BLaER1 treated with 17β-estradiol and CSF1 and Interleukin-3, amounts not matched to agents 10 nM and 100 nM (cell line): ENCODE results near the gene CDC5L.
A peak's percentile ranks its signal among the peaks of the same experiment; 100 is the strongest.

Experiments
- H3K27ac ChIP-seq, 11 experiments: shearing (Covaris generic); formaldehyde crosslinking; 2 replicates each; pipeline ENCODE4 v1.8.1; 2022
- H3K27me3 ChIP-seq, 11 experiments: shearing (Covaris generic); formaldehyde crosslinking; 2 replicates each; pipeline ENCODE4 v1.8.1; 2022
- H3K36me3 ChIP-seq, 11 experiments: shearing (Covaris generic); formaldehyde crosslinking; 2 replicates each; pipeline ENCODE4 v1.8.1; 2022
- H3K4me1 ChIP-seq, 10 experiments: shearing (Covaris generic); formaldehyde crosslinking; 2 replicates each; pipeline ENCODE4 v1.8.1; 2022
- H3K4me2 ChIP-seq, 11 experiments: shearing (Covaris generic); formaldehyde crosslinking; 2 replicates each; pipeline ENCODE4 v1.8.1; 2022
- H3K4me3 ChIP-seq, 10 experiments: shearing (Covaris generic); formaldehyde crosslinking; 2 replicates each; pipeline ENCODE4 v1.8.1; 2022
- H3K9ac ChIP-seq, 11 experiments: shearing (Covaris generic); formaldehyde crosslinking; 2 replicates each; pipeline ENCODE4 v1.8.1; 2022
- H3K9me3 ChIP-seq, 11 experiments: shearing (Covaris generic); formaldehyde crosslinking; replicated peaks in 1 of 11; 2 replicates each; pipeline ENCODE4 v1.8.1; 2022
- H4K20me1 ChIP-seq, 11 experiments: shearing (Covaris generic); formaldehyde crosslinking; 2 replicates each; pipeline ENCODE4 v1.8.1; 2022
- Cebpa-rat ChIP-seq, 11 experiments: shearing (Covaris generic); IDR thresholded peaks; 2 replicates each; pipeline ENCODE4 v1.8.1; 2022

Gene CDC5L

GRCh38 chr6:44487586-44487985 lies 100.1 kb downstream of the CDC5L start:
- Histone ChIP-seq H3K4me2 (no peak overlapping the region), H3K27ac (no peak overlapping the region), H3K9ac (no peak overlapping the region), H3K4me1 (0 out of 20 replicates have a peak, but pooled peaks cover 0 to 6% (median 0%) of the 10 kb centered on the region in 10 experiments), H3K36me3 (no peaks in the 10 kb centered on the region), H3K9me3 (no peaks in the 10 kb centered on the region), H4K20me1 (no peaks in the 10 kb centered on the region), H3K27me3 (no peaks in the 10 kb centered on the region), H3K4me3 (no peak overlapping the region)
- TF ChIP-seq Cebpa-rat (IDR thresholded peaks at IDR 0.05) = no peak

DNA sequence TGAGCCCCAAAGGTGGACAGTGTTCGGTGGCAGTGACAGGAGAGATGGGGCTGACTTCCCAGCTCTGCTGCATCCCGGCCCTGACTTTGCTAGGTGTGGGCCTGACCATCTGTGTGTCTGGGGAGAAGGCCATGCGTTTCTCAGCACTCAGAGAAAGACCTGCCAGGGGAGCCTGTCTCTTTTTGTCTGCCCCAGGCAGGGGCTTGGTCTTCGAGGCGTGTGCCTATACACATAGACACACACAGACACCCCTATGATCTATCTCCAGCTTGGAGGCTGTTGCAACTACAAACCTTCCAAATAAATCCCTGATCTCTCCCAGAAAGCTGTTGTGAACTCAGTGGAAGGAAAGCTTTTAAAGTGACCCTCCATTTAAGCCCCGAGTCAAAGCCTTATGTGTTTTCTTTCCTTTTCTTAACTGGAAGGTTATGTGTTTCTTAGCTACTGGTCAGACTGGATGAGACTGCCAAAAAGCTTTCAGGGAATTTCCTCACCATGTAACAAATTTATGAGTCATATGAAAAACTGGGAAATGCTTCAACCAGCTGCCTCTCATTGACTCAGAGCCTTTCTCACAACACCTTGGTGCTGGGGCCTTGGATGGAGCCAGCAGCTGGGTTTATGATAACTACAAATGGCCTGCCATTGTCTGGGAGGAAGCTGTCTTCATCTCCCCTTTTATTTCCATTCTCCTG lies 102.6 kb downstream of the CDC5L start:
- H3K4me3 ChIP-seq = no peak overlapping the region
- H3K9ac ChIP-seq = no peak overlapping the region
- H3K4me1 ChIP-seq = 0 out of 20 replicates have a peak, but pooled peaks cover 0 to 8% (median 0%) of the 10 kb centered on the region in 10 experiments
- H3K27ac ChIP-seq = no peak overlapping the region
- H3K4me2 ChIP-seq = no peak overlapping the region
- no peaks in the 10 kb centered on the region for H4K20me1 ChIP-seq
- no peaks in the 10 kb centered on the region for H3K27me3 ChIP-seq
- TF ChIP-seq Cebpa-rat (IDR thresholded peaks at IDR 0.05) = no peak
- no peaks in the 10 kb centered on the region for H3K9me3 ChIP-seq
- H3K36me3 ChIP-seq = no peaks in the 10 kb centered on the region

- H3K27me3 ChIP-seq = no peaks in the 10 kb centered on the region
- no peak overlapping the region for H3K4me3 ChIP-seq
- 0 out of 20 replicates have a peak, but pooled peaks cover 0 to 8% (median 0%) of the 10 kb centered on the region in 10 experiments for H3K4me1 ChIP-seq
- H3K9me3 ChIP-seq = no peaks in the 10 kb centered on the region
- no peaks in the 10 kb centered on the region for H4K20me1 ChIP-seq
- H3K4me2 ChIP-seq = no peak overlapping the region
- no peak overlapping the region for H3K9ac ChIP-seq
- H3K36me3 ChIP-seq = no peaks in the 10 kb centered on the region
- no peak overlapping the region for H3K27ac ChIP-seq
- TF ChIP-seq Cebpa-rat (IDR thresholded peaks at IDR 0.05) = no peak
Observed at GRCh38 chr6:44493132-44493531, 105.6 kb downstream of the CDC5L start.

- Histone ChIP-seq H4K20me1 (no peaks in the 10 kb centered on the region), H3K9me3 (no peaks in the 10 kb centered on the region), H3K4me1 (0 out of 20 replicates have a peak, but pooled peaks cover 0 to 8% (median 0%) of the 10 kb centered on the region in 10 experiments), H3K9ac (no peak overlapping the region), H3K4me3 (no peak overlapping the region), H3K27ac (no peak overlapping the region), H3K36me3 (no peaks in the 10 kb centered on the region), H3K27me3 (no peaks in the 10 kb centered on the region), H3K4me2 (no peak overlapping the region)
- no peak for TF ChIP-seq Cebpa-rat (IDR thresholded peaks at IDR 0.05)
Observed at GRCh38 chr6:44493593-44493992, 106.1 kb downstream of the CDC5L start.

- Histone ChIP-seq H4K20me1 (no peaks in the 10 kb centered on the region), H3K27ac (no peak overlapping the region), H3K27me3 (no peaks in the 10 kb centered on the region), H3K4me3 (no peak overlapping the region), H3K9me3 (no peaks in the 10 kb centered on the region), H3K9ac (no peak overlapping the region), H3K36me3 (no peaks in the 10 kb centered on the region), H3K4me2 (no peak overlapping the region), H3K4me1 (0 out of 20 replicates have a peak, but pooled peaks cover 0 to 8% (median 0%) of the 10 kb centered on the region in 10 experiments)
- TF ChIP-seq Cebpa-rat (IDR thresholded peaks at IDR 0.05) = no peak
Observed at GRCh38 chr6:44494011-44494501, 106.5 kb downstream of the CDC5L start.

- H3K9ac ChIP-seq = no peak overlapping the region
- no peak overlapping the region for H3K4me3 ChIP-seq
- no peaks in the 10 kb centered on the region for H3K36me3 ChIP-seq
- no peaks in the 10 kb centered on the region for H3K27me3 ChIP-seq
- no peaks in the 10 kb centered on the region for H4K20me1 ChIP-seq
- peak overlapping the region in 2 of 11 experiments; percentile 2 to 12; a peak in 1 of 22 replicates for H3K4me2 ChIP-seq
- no peak overlapping the region for H3K27ac ChIP-seq
- H3K9me3 ChIP-seq = no peaks in the 10 kb centered on the region
- H3K4me1 ChIP-seq = 0 out of 20 replicates have a peak, but pooled peaks cover 0 to 8% (median 0%) of the 10 kb centered on the region in 10 experiments
- TF ChIP-seq Cebpa-rat (IDR thresholded peaks at IDR 0.05) = no peak
Observed at GRCh38 chr6:44495036-44495901, 107.8 kb downstream of the CDC5L start.

DNA sequence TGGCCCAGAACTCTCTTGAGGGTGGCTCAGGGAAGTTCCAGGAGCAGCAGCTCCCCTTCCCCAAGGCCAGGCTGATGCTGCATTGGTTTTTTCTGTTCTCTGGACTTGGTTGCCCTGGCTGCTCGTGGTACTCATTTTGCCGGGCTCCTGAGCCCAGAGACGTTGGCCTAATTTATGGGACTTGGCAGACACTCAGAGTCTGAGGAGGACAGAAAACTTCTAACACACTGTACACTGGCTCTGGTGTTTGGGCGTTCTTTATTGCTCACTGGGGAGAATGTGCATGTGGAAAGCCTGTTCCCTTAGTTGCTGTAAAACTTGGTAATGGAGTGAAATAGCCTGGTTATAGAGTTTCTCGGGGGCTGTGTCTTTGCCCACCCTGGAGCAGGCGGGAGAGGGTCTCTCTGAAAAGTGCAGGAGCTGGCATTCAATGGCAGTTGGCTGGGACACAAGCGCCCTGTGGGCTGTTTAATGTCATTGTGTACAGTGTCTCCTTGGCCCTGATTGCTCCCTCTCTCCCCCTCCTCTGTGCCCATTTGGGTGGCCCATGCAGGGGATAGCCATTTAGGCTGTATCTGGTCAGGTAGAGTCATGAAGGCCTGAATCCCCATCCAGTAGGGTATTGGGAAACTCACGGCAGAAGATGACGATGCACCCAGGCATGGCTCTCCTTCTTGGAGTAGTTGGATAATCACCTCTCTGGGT lies 109.3 kb downstream of the CDC5L start:
- Histone ChIP-seq H4K20me1 (no peaks in the 10 kb centered on the region), H3K9me3 (peaks cover 0 to 5% (median 0%) of the 10 kb centered on the region in 11 experiments; a peak in 1 of 22 replicates), H3K27me3 (no peaks in the 10 kb centered on the region), H3K4me1 (0 out of 20 replicates have a peak, but pooled peaks cover 0 to 8% (median 0%) of the 10 kb centered on the region in 10 experiments), H3K27ac (no peak overlapping the region), H3K4me2 (no peak overlapping the region), H3K9ac (no peak overlapping the region), H3K4me3 (no peak overlapping the region), H3K36me3 (no peaks in the 10 kb centered on the region)
- no peak for TF ChIP-seq Cebpa-rat (IDR thresholded peaks at IDR 0.05)

- no peaks in the 10 kb centered on the region for H4K20me1 ChIP-seq
- no peak for TF ChIP-seq Cebpa-rat (IDR thresholded peaks at IDR 0.05)
- H3K4me2 ChIP-seq = no peak overlapping the region
- no peaks in the 10 kb centered on the region for H3K36me3 ChIP-seq
- H3K4me1 ChIP-seq = 0 out of 20 replicates have a peak, but pooled peaks cover 0 to 8% (median 0%) of the 10 kb centered on the region in 10 experiments
- peaks cover 0 to 5% (median 0%) of the 10 kb centered on the region in 11 experiments; a peak in 1 of 22 replicates for H3K9me3 ChIP-seq
- no peak overlapping the region for H3K9ac ChIP-seq
- no peak overlapping the region for H3K27ac ChIP-seq
- no peak overlapping the region for H3K4me3 ChIP-seq
- no peaks in the 10 kb centered on the region for H3K27me3 ChIP-seq
Observed at GRCh38 chr6:44497807-44498206, 110.3 kb downstream of the CDC5L start.
